ENCODE results near the gene SLC25A22. TPM values are rescaled to one million over a fixed set of nuclear protein-coding genes. Genes with fewer than 3 reads are reported as not detected.

The SLC25A22 gene
- total and polyA plus RNA-seq, 2 donors (not counting 1 experiment from before 2014, with no cell fraction given): 25.7 to 45.7 TPM

- Mint-ChIP-seq H3K9me3 (ENCODE audit: insufficient read depth) (no peaks in the 10 kb centered on the region), H3K27ac (no peak overlapping the region), H3K4me3 (peak overlapping the region; percentile 50), H3K27me3 (no peaks in the 10 kb centered on the region), H3K4me1 (peaks cover 27% of the 10 kb centered on the region)
- TF ChIP-seq EZH2 (IDR thresholded peaks at IDR 0.05; ENCODE audit: borderline replicate concordance, insufficient read depth, low read depth, low read length, poor library complexity, severe bottlenecking) (no peak), CTCF (IDR thresholded peaks at IDR 0.05) (no peak)
- Histone ChIP-seq H3K27me3 (replicated peaks in 1 of 4; ENCODE audit: control extremely low read depth in 1 of 4, control insufficient read depth in 3 of 4, insufficient read depth in 4 of 4, low read length in 3 of 4) (peaks cover 0 to 42% (median 11%) of the 10 kb centered on the region in 4 experiments), H3K4me3 (ENCODE audit: control extremely low read depth in 1 of 5, extremely low read depth in 1 of 5, insufficient read depth in 1 of 5, low read depth in 2 of 5, low read length in 4 of 5) (no peak overlapping the region), H3K9me3 (ENCODE audit: control extremely low read depth in 1 of 3, control insufficient read depth in 2 of 3, insufficient read depth in 1 of 3, low read length in 2 of 3) (peaks cover 0 to 2% (median 0%) of the 10 kb centered on the region in 3 donors), H2AFZ (ENCODE audit: insufficient read depth, low read depth, low read length, poor library complexity, severe bottlenecking) (no peak overlapping the region), H3K79me2 (ENCODE audit: control insufficient read depth, insufficient read depth, low read length) (no peaks in the 10 kb centered on the region), H3K4me2 (replicated peaks; ENCODE audit: low read depth, low read length, poor library complexity, severe bottlenecking) (peak overlapping the region; percentile 12), H3K9ac (ENCODE audit: low read length) (no peak overlapping the region), H3K27ac (ENCODE audit: low read length in 2 of 2) (no peak overlapping the region), H4K20me1 (ENCODE audit: control insufficient read depth, insufficient read depth, low read length, poor library complexity, severe bottlenecking) (peaks cover 51% of the 10 kb centered on the region), H3K36me3 (replicated peaks in 1 of 2; ENCODE audit: control extremely low read depth in 1 of 2, control insufficient read depth in 1 of 2, extremely low read depth in 1 of 2, insufficient read depth in 2 of 2, low read length in 1 of 2) (peaks cover 0 to 13% of the 10 kb centered on the region in 2 experiments), H3K4me1 (ENCODE audit: control insufficient read depth in 2 of 2, insufficient read depth in 2 of 2, low read length in 2 of 2) (peaks cover 36 to 43% of the 10 kb centered on the region in 2 donors)
- CTCF ChIA-PET: interaction anchor here (0.9 to 2.1 kb wide), 2 partner anchors 9 to 12 kb away, joined by 3 to 6 read pairs; partner anchors contain the start of gene TSPAN4
- ATAC-seq (ENCODE audit: low read depth): no peak
- intact Hi-C loops (cut with micrococcal nuclease): no loop called here
- POLR2A ChIA-PET: interaction anchor here (1.1 to 2.0 kb wide), 2 partner anchors 9 to 15 kb away, joined by 5 to 8 read pairs; partner anchors contain the start of genes PNPLA2 and TSPAN4
- 37% methylated on average over 25 of the region's 31 CpGs for WGBS (ENCODE audit: insufficient coverage)
- DNase-seq: no peak
Observed at GRCh38 chr11:834371-835316, 36.6 kb upstream of the SLC25A22 start.
